GM12891 (cell line): Measurements from ENCODE around the gene IQGAP2.

Experiments
- PAX5 ChIP-seq: IDR thresholded peaks from 2 replicates; pipeline ENCODE4 v1.6.1; 2011; ENCODE audit warnings: low read length, moderate library complexity, mild to moderate bottlenecking; ENCODE audit not compliant: insufficient read depth, severe bottlenecking
- POLR2A ChIP-seq: IDR thresholded peaks from 2 replicates; pipeline ENCODE4 v1.6.1; 2011; ENCODE audit warnings: low read depth, low read length, control low read depth
- POLR2AphosphoS5 ChIP-seq: IDR thresholded peaks from 2 replicates; pipeline ENCODE4 v1.6.1; 2011; ENCODE audit warnings: low read depth, low read length, control low read depth
- SPI1 ChIP-seq: IDR thresholded peaks from 2 replicates; pipeline ENCODE4 v1.6.1; 2011; ENCODE audit warnings: low read depth, low read length, control low read depth
- TAF1 ChIP-seq: IDR thresholded peaks from 2 replicates; pipeline ENCODE4 v1.6.1; 2011; ENCODE audit warnings: low read depth, low read length, control low read depth

DNA sequence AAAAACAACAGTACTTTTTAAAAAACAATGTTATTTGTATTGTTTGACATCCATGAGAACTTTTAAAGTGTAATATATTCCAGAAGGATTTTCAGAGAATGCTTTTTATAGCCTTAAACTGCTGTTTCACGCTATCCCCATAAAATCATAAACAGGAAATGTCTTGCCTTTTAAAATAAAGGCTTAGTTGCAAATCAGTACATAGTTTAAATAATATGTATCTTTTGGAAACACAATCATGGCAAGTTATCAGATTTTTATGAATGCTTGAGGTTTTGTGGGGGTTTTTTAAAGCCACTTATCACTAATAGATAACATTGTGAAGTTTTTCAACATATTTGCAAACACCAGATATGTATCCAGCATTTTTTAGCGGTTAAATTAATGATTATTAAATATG, 257.3 kb downstream of the IQGAP2 start:
- TF ChIP-seq PAX5 (no peak), POLR2A (no peak), POLR2AphosphoS5 (no peak), SPI1 (no peak), TAF1 (no peak)
